ENCODE results near the gene IHH. TPM values are rescaled to one million over a fixed set of nuclear protein-coding genes. Genes with fewer than 3 reads are reported as not detected.

IHH gene
- total and polyA plus RNA-seq, 2 of the 8 experiments (the other 6 are each of a cell fraction or from before 2014, with no cell fraction given) = 0.03 TPM; not detected in 1

DNA sequence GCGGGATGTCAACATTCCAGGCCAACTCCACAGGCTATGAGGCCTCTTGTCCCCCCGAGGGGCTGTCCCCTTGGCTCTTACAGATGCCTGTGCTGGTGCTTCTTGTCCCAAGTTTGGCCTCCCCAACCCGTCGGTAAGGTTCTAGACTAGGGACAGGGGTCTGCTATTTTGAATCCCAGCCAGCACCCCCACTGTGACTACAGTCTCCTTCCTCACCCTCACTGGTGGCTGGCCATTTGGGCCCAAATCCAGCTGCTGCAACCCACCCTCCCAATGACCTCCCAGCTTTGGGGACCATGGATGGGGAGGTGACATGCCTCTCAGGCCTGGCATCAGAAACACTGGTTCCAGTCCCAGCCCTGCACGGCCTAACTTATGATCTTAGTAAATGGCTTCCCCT is 38.1 kb downstream of the IHH start:
- DNase-seq (ENCODE audit: low read depth in 1 of 2, low spot score in 2 of 2) (no peak), FAIRE-seq (no peak)
- no peak overlapping the region; the same call in 1 of the 2 replicates for H4K8ac ChIP-seq (ENCODE audit: extremely low read depth, insufficient read depth, low read length)
- no peaks in the 10 kb centered on the region for H3K4me1 ChIP-seq (replicated peaks in 1 of 4; ENCODE audit: control insufficient read depth in 3 of 4, insufficient read depth in 4 of 4, low read length in 3 of 4)
- POLR2A ChIA-PET (ENCODE audit: partially characterized antibody) = no interaction called here
- no peaks in the 10 kb centered on the region for H3K79me2 ChIP-seq (ENCODE audit: control insufficient read depth in 1 of 2, insufficient read depth in 2 of 2, low read length in 2 of 2)
- H3K27ac ChIP-seq (ENCODE audit: low read depth, low read length) = no peak overlapping the region
- H3K4me2 ChIP-seq (ENCODE audit: insufficient read depth in 1 of 2, low read depth in 2 of 2, low read length in 2 of 2) = no peak overlapping the region
- no peaks in the 10 kb centered on the region for H3K79me1 ChIP-seq (ENCODE audit: low read depth, low read length)
- H3K9ac ChIP-seq (replicated peaks in 1 of 4; ENCODE audit: extremely low read depth in 1 of 4, low read depth in 3 of 4, low read length in 3 of 4) = no peak overlapping the region
- no peak overlapping the region for H3K4me3 ChIP-seq (ENCODE audit: extremely low read depth in 1 of 4, insufficient read depth in 2 of 4, low read depth in 3 of 4, low read length in 4 of 4)
- no peak overlapping the region for H2BK5ac ChIP-seq (ENCODE audit: low read depth, low read length)
- H3K14ac ChIP-seq (ENCODE audit: insufficient read length) = no peak overlapping the region
- H3K23ac ChIP-seq (ENCODE audit: insufficient read length) = no peak overlapping the region
- no peak overlapping the region for H4K5ac ChIP-seq (ENCODE audit: insufficient read length, low read depth, low read length)
- H4K91ac ChIP-seq (replicated peaks; ENCODE audit: insufficient read length, low read length) = no peak overlapping the region
- 89% methylated on average over 5 of the region's 5 CpGs; no CpG with 5 or more reads in 1 of the 2 experiments for WGBS, 2 experiments (ENCODE audit: extremely low coverage in 1 of 2, insufficient coverage in 1 of 2, insufficient read length in 1 of 2, insufficient replicate concordance in 2 of 2, low coverage in 1 of 2, low lambda C conversion rate in 2 of 2, missing lambda C conversion rate in 1 of 2)
- H3K56ac ChIP-seq (replicated peaks; ENCODE audit: insufficient read length, low read depth, low read length) = no peak overlapping the region
- no peak overlapping the region for H2BK20ac ChIP-seq (ENCODE audit: low read length)
- H2BK15ac ChIP-seq (ENCODE audit: low read length) = no peak overlapping the region
- peaks cover 0 to 3% (median 0%) of the 10 kb centered on the region in 4 experiments; a peak in 3 of 7 replicates for H3K27me3 ChIP-seq (replicated peaks in 1 of 4; ENCODE audit: control insufficient read depth in 3 of 4, extremely low read depth in 1 of 4, insufficient read depth in 3 of 4, low read length in 3 of 4)
- no peak overlapping the region for H2AK5ac ChIP-seq (ENCODE audit: low read depth, low read length)
- H2AFZ ChIP-seq (ENCODE audit: low read length) = no peak overlapping the region
- no peak overlapping the region for H3K18ac ChIP-seq (ENCODE audit: extremely low read depth, low read length)
- H2BK120ac ChIP-seq (replicated peaks; ENCODE audit: low read depth, low read length) = no peak overlapping the region
- CTCF ChIA-PET (ENCODE audit: partially characterized antibody) = interaction anchor here (1.2 to 45.5 kb wide), 5 partner anchors 12 to 98 kb away, joined by 3 to 1006 read pairs (median 54); partner anchors contain the start of genes CFAP65, CRYBA2 and IHH
- H3K4ac ChIP-seq (replicated peaks; ENCODE audit: insufficient read length, low read depth, low read length) = no peak overlapping the region
- no peaks in the 10 kb centered on the region for H3K36me3 ChIP-seq (ENCODE audit: control insufficient read depth in 2 of 4, insufficient read depth in 4 of 4, low read length in 3 of 4)
- H4K20me1 ChIP-seq (replicated peaks in 1 of 2; ENCODE audit: control insufficient read depth in 1 of 2, insufficient read depth in 2 of 2, low read length in 2 of 2) = peaks cover 0 to 1% of the 10 kb centered on the region in 2 experiments
- H3K23me2 ChIP-seq (ENCODE audit: low read depth, low read length) = no peaks in the 10 kb centered on the region
- no peaks in the 10 kb centered on the region for H3K9me3 ChIP-seq (ENCODE audit: insufficient read depth in 2 of 2, low read depth in 1 of 2, low read length in 1 of 2)
- H2BK12ac ChIP-seq (ENCODE audit: low read depth, low read length) = no peak overlapping the region
- TF ChIP-seq CHD1 (IDR thresholded peaks at IDR 0.05; ENCODE audit: low read depth, low read length) = no peak
- TF ChIP-seq MAX (IDR thresholded peaks at IDR 0.05) = no peak
- TF ChIP-seq SP4 (IDR thresholded peaks at IDR 0.05; ENCODE audit: low read length) = no peak
- TF ChIP-seq SRF (IDR thresholded peaks at IDR 0.05; ENCODE audit: low read depth, low read length) = no peak
- no peak for TF ChIP-seq NRF1 (IDR thresholded peaks at IDR 0.05; ENCODE audit: low read depth, low read length)
- TF ChIP-seq RAD21 (IDR thresholded peaks at IDR 0.05 in 1 of 2, conservative IDR thresholded peaks at IDR 0.05 in 1 of 2; ENCODE audit: low read depth in 2 of 2, low read length in 2 of 2) = no peak
- no peak for TF ChIP-seq ZNF274 (IDR thresholded peaks at IDR 0.05; ENCODE audit: borderline replicate concordance, extremely low read depth, low read length)
- no peak for TF ChIP-seq KDM4A (IDR thresholded peaks at IDR 0.05; ENCODE audit: low read depth, low read length, severe bottlenecking)
- TF ChIP-seq GABPA (IDR thresholded peaks at IDR 0.05; ENCODE audit: borderline replicate concordance, insufficient read depth, low read length) = no peak
- no peak for TF ChIP-seq SIX5 (IDR thresholded peaks at IDR 0.05; ENCODE audit: low read depth, low read length)
- no peak for TF ChIP-seq GTF2F1 (IDR thresholded peaks at IDR 0.05; ENCODE audit: borderline replicate concordance, low read depth, low read length)
- no peak for TF ChIP-seq YY1 (IDR thresholded peaks at IDR 0.05; ENCODE audit: low read depth, low read length)
- TF ChIP-seq KDM5A (IDR thresholded peaks at IDR 0.05; ENCODE audit: low read length) = no peak
- TF ChIP-seq TEAD4 (IDR thresholded peaks at IDR 0.05; ENCODE audit: low read depth, low read length) = no peak
- TF ChIP-seq PHF8 (conservative IDR thresholded peaks at IDR 0.05; ENCODE audit: low read depth, low read length) = no peak

Data from H1 (cell line).